Skin of body (tissue), 2 donors: ENCODE measurements around the gene WWOX. TPM values are rescaled to one million over a fixed set of nuclear protein-coding genes. Genes with fewer than 3 reads are reported as not detected.

ENCODE experiments used
- DNase-seq: peaks from one replicate; lab custom pipeline; 2025; lab: John Stamatoyannopoulos, UW
- total RNA-seq: library from RNA; depleted of rRNA; stranded (reverse); fragments of >200 nt; gene quantifications from one replicate; pipeline ENCODE4 v1.2.3, GENCODE V29; 2014

WWOX gene
- total RNA-seq, 1 donor from 2014 or later: 30.5 TPM

- no peak for DNase-seq
Observed at GRCh38 chr16:79003026-79003609, 903.7 kb downstream of the WWOX start.

- no peak for DNase-seq
Observed at GRCh38 chr16:79004309-79004708, 904.9 kb downstream of the WWOX start.

GRCh38 chr16:79005096-79005495, 905.6 kb downstream of the WWOX start:
- DNase-seq: no peak

- DNase-seq: no peak
Observed at GRCh38 chr16:79006206-79006605, 906.8 kb downstream of the WWOX start.

- DNase-seq: no peak
Observed at GRCh38 chr16:79006765-79007164, 907.3 kb downstream of the WWOX start.

GRCh38 chr16:79007614-79008013, 908.2 kb downstream of the WWOX start:
- DNase-seq: no peak

GRCh38 chr16:79008036-79008868, 908.8 kb downstream of the WWOX start:
- DNase-seq: no peak

GRCh38 chr16:79008869-79009179, 909.4 kb downstream of the WWOX start:
- DNase-seq: no peak

GRCh38 chr16:79009896-79010295, 910.4 kb downstream of the WWOX start:
- no peak for DNase-seq

GRCh38 chr16:79011282-79011681, 911.8 kb downstream of the WWOX start:
- DNase-seq: no peak

GRCh38 chr16:79012671-79013434, 913.4 kb downstream of the WWOX start:
- DNase-seq: no peak

GRCh38 chr16:79013930-79014660, 914.6 kb downstream of the WWOX start:
- no peak for DNase-seq

GRCh38 chr16:79018650-79019429, 919.4 kb downstream of the WWOX start:
- DNase-seq: no peak

- no peak for DNase-seq
Observed at GRCh38 chr16:79019431-79019830, 920.0 kb downstream of the WWOX start.

- DNase-seq: no peak
Observed at GRCh38 chr16:79021991-79022630, 922.7 kb downstream of the WWOX start.

- no peak for DNase-seq
Observed at GRCh38 chr16:79026117-79026516, 926.7 kb downstream of the WWOX start.

GRCh38 chr16:79036541-79036940, 937.1 kb downstream of the WWOX start:
- no peak for DNase-seq

GRCh38 chr16:79037521-79038373, 938.3 kb downstream of the WWOX start:
- DNase-seq: no peak

GRCh38 chr16:79041206-79041605, 941.8 kb downstream of the WWOX start:
- DNase-seq: no peak

GRCh38 chr16:79042141-79042540, 942.7 kb downstream of the WWOX start:
- no peak for DNase-seq
